ENCODE measurements around the gene BSPH1.
"Not testable (repeated sequence)": the region's sequence is repeated elsewhere in the genome, so short reads cannot be mapped to it uniquely, and the experiment has no call there.

The BSPH1 gene, protein sequence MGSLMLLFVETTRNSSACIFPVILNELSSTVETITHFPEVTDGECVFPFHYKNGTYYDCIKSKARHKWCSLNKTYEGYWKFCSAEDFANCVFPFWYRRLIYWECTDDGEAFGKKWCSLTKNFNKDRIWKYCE

DNA sequence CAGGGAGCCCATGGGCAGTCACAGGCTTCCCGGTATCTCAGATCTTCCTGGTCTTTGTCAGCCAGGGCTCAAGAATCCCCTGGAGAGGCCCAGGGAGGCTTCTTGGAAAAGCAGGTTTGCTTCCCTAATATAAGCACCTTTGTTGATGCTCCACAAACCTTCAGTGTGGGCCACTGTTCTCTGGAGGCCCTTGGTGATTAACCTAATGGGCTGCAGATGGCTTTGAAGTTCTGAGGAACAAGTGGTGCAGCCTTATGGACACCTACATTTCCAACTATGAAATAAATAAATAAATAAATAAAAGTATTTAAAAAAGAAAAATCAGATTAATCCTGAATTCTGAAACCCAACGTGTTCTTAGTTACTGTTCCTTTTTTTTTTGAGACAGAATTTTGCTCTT, at the start of gene BSPH1:
BSPH1 (minus strand) TSS at position 101 of the 400 bp plus-strand sequence; CDS start at position 12, 89 bp downstream.
- no peak for DNase-seq

DNA sequence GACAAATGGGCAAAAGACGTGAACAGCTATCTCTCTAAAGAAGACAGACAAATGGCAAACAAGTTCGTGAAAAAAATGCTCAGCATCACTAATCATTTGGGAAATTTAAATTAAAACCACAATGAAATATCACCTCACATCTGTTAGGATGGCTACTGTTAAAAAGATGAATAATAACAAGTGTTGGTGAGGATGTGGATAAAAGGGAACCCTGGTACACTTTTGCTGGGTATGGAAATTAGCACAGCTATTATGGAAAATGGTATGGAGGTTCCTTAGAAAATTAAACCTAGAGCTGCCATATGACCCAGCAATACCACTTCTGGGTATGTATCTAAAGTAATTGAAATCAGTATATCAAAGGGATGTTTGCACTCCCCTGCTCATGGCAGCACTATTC, 44.8 kb upstream of the BSPH1 start:
- no peak for DNase-seq

DNA sequence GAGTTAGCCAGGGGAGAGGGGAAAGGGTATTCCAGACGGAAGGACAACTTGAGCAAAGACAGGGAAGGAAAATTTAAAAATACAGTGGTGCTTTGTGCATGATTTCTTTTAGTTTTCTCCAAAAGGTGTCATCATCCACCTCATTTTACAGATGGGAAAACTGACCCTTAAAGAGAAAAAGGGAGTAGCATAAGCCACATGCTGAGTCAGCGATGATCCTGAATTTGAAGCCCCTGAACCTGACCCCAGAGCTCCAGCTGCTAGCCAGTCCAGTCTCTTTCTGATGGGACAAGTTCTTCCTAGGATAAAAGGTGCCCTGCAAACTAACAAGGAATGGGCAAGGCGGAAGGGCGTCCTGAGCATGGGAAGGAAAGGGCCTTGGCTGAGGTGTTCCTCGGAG, 41.6 kb upstream of the BSPH1 start:
- no peak for DNase-seq

DNA sequence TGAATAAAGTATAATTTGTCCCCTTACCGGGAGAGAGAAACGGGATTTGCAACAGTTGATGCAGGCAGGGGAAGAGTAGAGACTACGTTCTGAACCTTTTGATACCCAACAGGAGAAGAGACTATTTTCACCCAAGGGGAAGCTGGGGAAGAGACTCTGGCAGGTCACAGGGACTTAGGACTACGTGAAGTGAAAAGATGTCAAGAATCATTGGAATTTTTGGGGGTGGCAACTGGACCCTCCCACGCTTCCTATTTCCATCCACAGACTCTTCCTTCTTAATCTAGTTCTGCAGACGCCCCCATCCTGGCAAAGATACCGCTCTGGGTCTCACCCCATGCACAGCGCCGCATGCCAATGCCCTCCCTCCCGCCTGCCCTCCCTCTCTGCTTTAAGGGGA, 38.1 kb upstream of the BSPH1 start:
- DNase-seq = no peak

DNA sequence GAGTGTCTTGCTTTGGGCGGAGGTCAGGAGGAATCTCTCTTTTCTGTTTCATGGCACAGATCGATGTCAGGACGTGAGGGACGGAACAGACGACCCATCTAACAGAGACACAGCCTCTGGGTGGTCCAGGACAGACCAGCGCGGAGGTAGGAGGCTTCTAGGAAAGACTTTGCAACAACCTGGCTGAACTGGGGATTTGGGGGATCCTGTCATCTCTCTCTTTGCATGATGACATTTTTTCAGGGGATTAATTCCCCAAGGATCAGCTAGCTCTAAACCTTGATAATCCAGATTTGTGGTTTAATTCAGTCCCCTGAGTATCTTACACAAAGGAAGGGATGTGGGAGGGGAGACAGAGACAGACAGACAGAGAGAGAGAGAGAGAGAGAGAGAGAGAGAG, 37.5 kb upstream of the BSPH1 start:
- DNase-seq = no peak

DNA sequence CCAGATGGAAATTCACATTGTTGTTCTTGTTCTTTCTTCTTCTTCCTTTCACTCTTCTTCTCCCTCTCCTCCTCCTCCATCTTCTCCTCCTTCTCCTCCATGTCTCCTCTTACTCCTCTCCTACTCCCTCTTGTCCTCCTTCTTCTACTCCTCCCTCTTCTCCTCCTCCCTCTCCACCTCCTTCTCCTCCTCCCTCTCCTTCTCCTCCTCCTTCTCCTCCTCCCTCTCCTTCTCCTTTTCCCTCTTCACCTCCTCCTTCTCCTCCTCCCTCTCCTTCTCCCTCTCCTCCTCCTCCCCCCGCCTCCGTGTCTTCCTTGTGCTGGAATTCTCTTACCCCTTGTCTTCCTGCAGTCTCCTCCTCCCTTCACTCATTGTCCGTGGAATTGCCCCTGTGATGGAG, 33.5 kb upstream of the BSPH1 start:
- no peak for DNase-seq

DNA sequence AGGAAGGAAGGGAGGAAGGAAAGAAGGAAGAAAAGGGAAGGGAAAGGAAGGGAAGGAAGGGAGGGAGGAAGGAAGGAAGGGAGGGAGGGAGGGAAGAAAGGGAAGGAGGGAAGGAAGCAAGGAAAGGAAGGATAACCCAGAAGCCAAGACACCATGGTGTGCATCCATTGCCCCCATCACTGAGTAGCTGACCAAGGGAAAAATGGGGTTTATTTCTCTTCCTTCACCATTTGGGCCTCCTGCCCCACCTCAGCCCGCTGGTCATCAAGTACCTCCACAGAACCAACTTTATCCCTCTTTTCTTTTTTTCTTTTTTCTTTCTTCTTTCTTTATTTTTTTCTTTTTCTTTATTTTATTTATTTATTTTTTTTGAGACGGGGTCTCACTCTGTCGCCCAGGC, 31.5 kb upstream of the BSPH1 start:
- no peak for DNase-seq

DNA sequence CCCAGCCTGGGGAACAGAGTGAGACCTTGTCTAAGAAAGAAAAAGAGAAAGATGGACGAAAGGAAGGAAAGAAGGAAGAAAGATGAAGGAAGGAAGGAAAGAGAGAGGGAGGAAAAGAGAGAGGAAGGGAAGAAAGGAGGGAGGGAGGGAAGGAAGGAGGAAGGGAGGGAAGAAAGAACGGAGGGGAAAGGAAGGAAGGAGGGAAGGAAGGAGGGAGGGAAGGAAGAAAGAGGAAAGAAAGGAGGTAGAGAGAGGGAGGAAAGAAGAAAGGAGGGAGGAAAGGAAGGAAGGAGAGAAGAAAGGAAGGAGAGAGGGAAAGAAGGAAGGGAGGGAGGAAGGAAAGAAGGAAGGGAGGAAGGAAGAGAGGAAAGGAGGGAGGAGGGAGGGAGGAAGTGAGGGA, 31.0 kb upstream of the BSPH1 start:
- DNase-seq = no peak

DNA sequence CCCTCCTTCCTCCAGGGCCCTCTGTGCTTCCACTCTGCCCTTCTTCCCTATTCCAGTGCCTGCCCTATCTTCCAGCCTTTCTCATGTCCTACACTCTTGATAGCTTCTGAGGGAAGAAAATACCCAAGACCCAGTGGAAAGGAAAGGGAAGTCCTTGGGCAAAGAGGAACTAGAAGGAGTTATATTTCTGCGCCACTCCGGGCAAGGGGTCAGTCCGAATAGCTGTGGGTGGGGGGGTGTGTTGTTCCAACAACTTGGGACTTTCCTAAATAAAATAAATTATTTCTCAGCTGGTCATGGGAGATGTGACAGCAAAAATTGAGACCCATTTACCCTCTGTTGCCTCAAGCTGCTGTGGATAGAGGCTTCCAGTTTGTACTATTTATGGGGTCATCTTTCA, 28.7 kb upstream of the BSPH1 start:
- no peak for DNase-seq

DNA sequence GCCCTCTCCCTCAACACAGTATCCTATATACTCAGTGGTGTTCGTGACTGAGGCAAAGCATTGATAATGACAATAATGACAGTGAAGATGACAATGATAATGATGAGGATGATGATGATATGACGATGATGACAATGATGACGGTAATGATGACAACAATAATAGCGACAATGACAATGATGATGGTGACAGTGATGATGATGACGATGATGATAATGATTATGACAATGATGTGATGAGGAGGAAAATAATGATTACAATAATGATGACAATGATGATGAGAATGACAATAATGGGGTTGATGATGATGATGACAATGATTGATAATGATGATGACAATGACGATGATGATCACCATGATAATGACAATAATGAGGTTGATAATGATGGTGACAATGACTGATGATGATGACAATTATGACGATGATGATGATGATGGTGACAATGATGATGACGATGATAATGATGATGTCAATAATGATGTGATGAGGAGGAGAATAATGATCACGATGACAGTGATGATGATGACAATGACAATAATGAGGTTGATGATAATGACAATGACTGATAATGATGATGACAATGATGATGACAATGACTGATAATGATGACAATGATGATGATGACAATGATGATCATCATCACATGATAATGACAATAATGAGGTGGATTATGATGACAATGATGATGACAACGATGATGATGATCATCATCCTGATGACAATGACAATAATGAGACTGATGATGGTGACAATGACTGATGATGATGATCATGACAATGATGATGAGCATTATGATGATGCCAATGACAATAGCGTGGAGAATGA, 19.2 kb upstream of the BSPH1 start:
- no peak for DNase-seq

DNA sequence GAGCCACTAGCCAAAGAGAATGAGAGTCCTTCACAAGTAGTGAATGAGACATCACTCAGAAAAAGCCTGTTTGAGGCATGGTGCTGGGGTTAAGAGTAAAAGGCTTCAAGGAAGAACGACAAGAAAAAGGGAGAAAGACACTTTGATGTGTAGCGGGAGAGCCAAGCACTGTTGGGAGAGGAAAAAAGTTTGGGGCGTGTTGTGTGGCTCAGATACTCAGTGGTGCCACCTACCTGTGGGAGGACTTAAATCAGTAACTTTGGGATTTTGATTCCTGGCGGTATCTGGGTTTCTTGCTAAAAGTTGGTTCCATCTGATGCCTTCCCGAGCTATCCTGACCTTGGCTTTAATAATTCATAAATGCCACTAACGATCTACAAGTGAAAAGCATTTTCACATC, 14.8 kb upstream of the BSPH1 start:
- DNase-seq = peak; percentile 8 to 19

DNA sequence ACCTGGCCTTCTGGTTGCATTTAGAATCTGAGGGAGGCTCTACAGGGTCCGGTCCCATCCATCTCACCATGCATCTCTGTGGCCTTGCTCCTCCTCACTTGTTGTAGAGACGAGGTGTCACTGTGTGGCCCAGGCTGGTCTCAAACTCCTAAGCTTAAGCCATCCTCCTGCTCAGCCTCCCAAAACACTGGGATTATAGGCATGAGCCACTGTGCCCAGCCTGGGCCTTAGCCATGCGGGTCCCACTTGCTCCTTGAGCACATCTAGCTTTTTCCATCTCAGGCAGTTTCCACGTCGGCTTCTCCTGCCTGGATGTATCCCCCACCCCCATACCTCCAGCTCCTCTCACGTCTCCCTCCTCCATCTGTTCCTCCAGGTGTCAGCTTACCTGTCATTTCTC, 12.3 kb upstream of the BSPH1 start:
- DNase-seq = no peak

DNA sequence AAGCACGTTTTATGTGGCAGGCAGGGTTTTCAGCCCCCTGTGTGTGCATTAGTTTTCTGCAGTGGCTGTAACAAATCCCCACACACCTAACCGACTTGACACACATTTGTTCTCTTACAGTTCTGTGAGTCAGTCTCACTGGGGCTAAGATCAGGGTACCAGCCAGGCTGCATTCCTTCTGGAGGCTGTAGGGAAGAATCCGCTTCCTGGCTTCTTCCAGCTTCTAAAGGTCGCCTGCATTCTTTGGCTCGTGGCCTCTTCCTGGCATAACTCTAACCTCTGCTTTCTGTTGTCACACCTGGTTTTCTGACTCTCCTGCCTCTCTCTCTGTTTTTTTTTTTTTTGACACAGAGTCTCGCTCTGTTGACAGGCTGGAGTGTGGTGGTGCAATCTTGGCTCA, 8.9 kb upstream of the BSPH1 start:
- no peak for DNase-seq

DNA sequence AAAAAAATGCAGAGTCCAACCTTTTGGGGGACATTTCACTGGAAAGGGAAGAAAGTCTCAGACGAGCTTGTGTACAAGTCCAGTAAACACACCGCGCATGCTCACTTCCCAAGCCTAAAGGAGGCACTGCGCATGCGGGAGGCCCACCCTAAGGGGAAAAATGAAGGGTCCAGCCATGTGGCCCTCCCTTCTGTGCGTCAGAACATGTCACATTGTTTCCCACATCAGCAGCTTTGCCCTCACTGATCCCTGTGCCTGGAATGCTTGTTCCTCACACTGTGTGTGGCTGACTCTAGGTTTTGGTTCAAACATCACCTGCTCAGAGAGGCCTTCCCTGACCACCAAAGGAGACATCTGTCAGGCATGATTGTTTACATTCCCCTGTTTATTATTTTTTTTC, 6.8 kb upstream of the BSPH1 start:
- DNase-seq = no peak

DNA sequence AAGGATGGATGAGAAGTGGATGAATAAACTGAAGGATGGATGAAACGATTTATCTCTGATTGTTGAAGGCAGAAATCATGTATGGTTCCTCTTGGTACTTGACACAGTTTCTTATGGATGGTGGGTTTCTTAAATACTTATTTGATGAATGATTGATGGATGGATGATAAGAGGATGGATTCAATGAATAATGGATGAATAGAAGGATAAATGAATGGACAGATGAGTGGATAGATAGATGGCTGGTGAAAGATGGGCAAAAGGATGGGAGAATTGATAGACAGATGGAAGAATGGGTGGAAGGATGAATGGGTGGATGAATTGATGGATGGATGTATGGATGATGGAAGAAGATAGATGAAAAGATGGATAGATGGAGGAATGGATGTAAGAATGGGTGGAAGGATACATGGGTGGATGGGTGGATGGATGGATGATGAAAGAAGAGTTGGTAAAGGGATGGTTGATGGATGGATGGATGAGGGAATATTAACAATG, 4.3 kb upstream of the BSPH1 start:
- DNase-seq = no peak

DNA sequence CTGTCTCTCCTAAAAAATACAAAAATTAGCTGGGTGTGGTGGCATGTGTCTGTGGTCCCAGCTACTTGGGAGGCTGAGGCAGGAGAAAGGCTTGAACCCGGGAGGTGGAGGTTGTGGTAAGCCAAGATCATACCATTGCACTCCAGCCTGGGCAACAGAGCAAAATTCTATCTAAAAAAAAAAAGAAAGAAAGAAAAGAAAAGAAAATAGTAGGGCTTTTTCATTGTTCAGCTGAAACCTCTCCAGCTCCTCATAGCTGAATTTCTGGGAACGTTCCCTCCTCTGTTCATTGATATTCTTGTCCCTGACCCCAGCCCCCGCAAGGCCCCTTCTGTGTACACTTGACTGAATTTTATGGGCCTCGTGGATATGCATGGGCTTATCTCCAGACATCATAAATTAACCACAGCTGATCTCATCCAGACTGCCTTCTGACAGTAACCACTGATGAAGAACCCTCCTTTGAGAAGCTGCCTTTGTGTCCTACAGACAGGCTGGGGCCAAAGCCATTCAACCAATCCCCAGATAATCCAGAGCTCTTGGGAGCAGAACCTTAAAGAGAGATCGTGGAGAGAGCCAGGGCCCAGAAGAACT, 2.3 kb upstream of the BSPH1 start, which contains the start of gene ELSPBP1:
ELSPBP1 (plus strand) TSS at position 424 of the 594 bp plus-strand sequence. CDS start 14,036 bp downstream, outside the sequence.
- no peak for DNase-seq

DNA sequence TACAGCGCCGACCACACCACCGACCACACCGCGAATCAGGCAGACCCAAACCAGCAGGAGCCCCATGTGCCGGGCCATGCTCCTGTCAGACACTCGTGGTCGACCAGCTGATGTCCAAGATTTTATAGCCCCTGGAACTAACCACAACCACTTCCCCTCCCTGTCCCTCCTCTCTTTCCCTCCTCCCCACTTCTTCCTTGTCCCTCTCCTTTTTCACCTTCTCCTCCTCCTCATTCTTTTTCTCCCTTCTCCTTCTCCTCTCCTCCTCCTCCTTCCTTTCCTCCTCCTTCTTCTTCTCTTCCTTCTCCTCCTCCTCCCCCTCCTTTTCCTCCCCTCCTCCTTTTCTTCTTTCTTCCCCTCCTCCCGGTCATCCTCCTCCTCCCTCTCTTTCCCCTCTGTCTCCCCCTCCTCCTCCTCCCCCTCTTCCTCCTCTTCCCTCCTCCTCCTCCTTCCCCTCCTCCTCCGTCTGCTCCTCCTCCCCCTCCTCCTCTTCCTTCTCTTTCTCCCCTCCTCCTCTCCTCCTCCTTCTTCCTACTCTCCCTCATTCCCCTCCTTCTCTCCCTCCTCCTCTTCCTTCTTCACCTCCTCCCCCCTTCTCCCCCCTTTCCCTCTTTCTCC, 670 bp downstream of the BSPH1 start:
- DNase-seq = no peak

DNA sequence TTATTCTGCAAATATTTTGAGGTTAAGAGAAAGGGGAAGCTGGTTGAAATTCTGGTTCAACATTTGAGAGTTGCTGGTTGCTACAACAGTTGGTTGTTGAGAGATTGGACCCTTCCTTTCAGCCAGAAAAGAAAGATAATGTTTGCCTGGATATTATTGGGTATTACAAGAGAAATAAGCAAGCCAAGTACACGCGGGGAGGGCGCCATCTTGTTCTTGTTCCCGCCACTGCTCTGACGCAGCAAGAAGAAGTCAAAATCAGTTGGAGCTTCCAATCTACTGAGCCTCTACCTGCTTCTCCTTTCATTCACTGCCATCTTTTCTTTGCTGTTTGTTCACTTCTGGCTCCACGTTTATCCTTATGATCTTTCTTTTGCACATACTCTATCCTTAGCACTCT, 18.4 kb downstream of the BSPH1 start:
- DNase-seq = no peak

DNA sequence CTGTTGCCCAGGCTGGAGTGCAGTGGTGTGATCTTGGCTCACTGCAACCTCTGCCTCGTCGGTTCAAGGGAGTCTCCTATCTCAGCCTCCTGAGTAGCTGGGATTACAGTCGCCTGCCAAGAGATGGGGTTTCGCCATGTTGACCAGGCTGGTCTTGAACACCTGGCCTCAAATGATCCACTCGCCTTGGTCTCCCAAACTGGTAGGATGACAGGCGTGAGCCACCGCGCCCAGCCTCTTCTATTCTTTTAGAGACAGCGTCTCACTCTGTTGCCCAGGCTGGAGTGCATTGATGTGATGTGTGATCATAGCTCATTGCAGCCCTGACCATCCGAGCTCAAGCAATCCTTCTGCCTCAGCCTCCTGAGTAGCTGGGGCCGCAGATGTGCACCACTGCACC, 36.0 kb downstream of the BSPH1 start:
- peak in 1 of 2 donors; percentile 32 for DNase-seq

DNA sequence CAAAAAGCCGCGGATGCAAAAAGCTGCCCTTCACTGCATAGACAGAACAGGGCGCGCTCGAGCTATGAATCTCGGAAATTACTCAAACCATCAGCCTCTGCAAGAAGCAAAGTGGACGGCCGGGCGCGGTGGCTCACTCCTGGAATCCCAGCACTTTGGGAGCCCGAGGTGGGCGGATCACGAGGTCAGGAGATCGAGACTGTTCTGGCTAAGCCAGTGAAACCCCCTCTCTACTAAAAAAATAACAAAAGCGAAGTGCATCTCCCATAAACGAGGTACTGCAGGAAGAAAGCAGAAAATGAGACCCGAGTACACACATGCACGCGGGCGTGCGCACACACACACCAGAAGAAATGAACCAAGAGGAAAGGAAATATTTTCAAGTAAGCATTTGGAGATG, 39.8 kb downstream of the BSPH1 start:
- not testable (repeated sequence) for DNase-seq

DNA sequence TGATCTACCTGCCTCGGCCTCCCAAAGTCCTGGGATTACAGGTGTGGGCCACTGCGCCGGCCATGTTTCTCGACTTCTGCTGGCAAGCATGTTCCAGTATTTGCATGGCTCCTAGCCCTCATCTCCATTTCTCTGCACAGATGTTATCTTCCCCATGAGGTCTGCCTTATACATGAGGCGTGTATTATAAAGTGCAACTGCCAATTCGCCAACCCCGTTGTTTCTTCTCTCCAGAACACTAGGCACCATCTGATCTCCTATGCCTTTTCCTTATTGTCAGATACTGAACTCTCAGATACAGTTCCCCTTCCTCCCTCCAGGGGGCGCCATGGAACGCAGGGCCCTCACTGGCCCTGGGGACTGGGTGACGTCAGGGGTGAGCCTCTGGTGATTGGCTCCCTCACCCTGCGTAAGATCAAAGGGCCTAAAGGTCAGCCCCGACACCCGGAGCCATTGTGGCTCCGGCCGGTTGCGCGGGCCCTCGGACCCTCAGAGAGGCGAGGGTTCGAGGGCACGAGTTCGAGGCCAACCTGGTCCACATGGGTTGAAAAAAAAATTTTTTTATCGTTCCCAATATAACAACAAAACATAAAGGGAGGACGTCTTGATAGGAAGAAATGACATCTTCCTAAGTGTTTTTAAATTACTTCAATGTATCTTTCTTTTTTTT, 42.0 kb downstream of the BSPH1 start:
- DNase-seq = peak in 1 of 2 donors; percentile 29

DNA sequence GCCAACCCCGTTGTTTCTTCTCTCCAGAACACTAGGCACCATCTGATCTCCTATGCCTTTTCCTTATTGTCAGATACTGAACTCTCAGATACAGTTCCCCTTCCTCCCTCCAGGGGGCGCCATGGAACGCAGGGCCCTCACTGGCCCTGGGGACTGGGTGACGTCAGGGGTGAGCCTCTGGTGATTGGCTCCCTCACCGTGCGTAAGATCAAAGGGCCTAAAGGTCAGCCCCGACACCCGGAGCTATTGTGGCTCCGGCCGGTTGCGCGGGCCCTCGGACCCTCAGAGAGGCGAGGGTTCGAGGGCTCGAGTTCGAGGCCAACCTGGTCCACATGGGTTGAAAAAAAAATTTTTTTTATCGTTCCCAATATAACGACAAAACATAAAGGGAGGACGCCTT, 63.4 kb downstream of the BSPH1 start:
- not testable (repeated sequence) for DNase-seq

DNA sequence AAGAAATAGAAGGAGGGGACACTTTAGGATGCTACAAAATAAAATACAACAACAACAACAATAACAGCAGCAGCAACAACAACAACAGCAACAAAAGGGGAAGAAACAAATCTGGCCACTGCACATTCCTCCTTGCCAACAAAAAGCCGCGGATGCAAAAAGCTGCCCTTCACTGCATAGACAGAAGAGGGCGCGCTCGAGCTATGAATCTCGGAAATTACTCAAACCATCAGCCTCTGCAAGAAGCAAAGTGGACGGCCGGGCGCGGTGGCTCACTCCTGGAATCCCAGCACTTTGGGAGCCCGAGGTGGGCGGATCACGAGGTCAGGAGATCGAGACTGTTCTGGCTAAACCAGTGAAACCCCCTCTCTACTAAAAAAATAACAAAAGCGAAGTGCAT, 71.9 kb downstream of the BSPH1 start:
- not testable (repeated sequence) for DNase-seq
